CD4-positive, alpha-beta T cell treated with Interleukin-12 subunit alpha and Interleukin-12 subunit beta, for 1 hour (primary cell): ENCODE data around the gene CTSO.
"Not testable (repeated sequence)": the region's sequence is repeated elsewhere in the genome, so short reads cannot be mapped to it uniquely, and the experiment has no call there.

ENCODE experiments used
- DNase-seq: peaks from one replicate; pipeline ENCODE4 v3.0.0-alpha.2; 2020

The CTSO gene

DNA sequence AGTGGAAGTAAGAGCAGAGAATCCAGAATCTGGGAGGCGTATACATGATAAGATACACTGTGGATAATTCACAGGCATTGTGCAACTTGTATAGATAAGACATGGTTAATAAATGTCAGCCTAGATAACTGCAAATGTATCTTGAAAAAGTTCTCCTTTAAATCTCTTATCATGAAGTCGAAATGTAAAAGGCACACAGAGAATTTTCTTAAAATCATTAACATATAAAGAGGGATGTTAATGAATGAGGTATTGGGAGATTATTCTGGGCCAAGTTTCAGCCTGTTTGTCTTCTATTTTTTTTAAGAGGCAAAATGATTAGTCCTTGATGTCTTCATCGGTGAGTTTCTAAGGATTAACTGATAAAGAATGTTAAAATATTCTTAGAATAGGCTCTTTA is 49.3 kb downstream of the CTSO start:
- no peak for DNase-seq

- no peak for DNase-seq
Measured at GRCh38 chr4:155903453-155903852, 50.2 kb downstream of the CTSO start, which contains the start of gene TDO2. TDO2 (plus strand) TSS chr4:155903696; CDS start chr4:155903759, 63 bp downstream.

GRCh38 chr4:155901013-155901412 is 52.7 kb downstream of the CTSO start:
- no peak for DNase-seq

DNA sequence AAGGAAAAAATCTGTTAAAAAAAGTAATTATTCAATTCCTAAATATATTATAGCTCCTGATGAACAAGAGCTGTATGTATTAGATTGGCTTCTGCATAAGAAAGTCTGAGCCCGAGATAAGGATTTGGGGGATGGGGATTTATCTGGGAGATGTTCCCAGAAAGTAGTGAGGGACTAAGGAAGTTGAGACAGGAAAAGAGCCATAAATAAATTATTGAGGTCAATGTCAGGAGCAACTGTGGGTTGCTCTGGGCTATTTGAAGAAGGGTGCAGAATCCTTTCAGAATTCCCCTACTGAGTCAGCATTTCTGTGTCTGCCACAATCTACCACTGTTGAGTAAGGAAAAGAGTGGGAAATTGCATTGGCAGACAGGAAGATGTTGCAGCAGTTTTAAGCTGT is 53.3 kb downstream of the CTSO start:
- no peak for DNase-seq

DNA sequence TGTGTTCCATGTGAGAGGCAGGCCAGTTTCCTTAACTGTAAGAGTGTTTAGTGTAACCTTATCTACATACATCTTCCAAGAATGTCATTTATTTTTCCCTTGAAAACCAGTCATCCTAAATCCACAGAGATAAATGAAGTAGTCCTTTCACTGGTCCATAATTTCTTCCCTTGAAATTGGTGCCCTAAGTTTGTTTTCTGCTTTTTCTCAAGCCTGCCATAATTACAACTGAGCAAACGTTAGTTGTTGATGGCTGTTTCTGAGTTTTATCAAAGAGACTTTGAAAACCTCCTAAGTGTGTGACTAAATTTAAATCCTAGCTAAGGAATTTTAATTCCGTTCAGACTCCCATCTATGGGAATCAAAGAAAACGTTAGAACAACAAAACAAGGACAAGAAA is 53.8 kb downstream of the CTSO start:
- DNase-seq = no peak

- DNase-seq = not testable (repeated sequence)
Measured at GRCh38 chr4:155898371-155898770, 55.3 kb downstream of the CTSO start.

DNA sequence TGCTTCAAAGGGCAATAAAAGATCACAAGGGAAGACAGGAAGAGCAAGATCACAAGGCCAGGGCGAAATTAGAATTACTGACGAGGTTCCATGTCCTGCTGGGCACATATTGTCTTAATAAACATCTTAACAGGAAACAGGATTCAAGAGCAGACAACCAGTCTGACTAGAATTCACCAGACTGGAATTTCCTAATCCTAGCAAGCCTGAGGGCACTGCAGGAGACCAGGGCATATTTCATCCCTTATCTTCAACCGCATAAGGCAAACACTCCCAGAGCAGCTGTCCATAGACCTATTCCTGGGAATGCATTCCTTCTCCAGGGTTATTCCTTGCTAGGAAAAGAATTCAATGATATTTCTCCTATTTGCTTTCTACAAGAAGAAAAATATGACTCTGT is 62.6 kb downstream of the CTSO start:
- DNase-seq = no peak

DNA sequence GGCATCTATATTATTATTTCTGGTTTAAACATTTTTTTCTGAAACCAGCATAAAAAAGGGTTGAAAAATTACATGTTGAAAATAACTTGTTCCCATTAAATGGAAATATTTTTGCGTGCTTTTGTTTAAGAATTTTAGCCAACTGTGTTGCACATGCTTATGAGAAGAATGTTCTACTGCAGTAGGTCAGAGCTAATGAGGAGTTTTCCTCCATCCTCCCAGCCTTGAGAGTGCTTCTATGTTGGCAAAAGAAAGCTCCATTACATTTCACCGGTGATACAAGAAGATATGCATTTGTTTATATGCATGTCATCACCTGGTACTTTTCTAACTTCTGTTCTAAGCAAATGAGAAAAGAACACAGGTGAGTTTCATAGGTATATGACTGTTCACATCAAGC is 63.7 kb downstream of the CTSO start:
- DNase-seq = no peak

- no peak for DNase-seq
Measured at GRCh38 chr4:155889031-155889793, 64.5 kb downstream of the CTSO start.

GRCh38 chr4:155887847-155888570 is 65.7 kb downstream of the CTSO start:
- DNase-seq = no peak

DNA sequence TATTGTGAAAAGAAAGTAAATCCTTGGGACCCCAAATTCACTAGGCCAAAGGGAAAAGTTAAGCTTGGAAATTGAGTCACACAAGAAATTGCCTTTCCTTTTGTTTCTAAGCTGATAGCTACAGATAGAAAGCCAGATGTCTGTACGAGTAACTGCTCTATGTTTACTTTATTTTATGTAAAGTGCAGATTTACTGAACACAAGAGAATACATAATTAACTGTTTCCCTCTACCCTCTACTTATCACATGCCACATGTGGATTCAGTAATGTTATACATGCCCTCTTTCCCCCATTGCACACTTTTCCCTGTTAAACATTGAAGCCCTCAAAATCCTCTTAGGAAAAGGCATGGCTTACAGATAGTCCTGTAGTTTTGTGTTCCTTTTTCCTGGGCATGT is 66.6 kb downstream of the CTSO start:
- no peak for DNase-seq

DNA sequence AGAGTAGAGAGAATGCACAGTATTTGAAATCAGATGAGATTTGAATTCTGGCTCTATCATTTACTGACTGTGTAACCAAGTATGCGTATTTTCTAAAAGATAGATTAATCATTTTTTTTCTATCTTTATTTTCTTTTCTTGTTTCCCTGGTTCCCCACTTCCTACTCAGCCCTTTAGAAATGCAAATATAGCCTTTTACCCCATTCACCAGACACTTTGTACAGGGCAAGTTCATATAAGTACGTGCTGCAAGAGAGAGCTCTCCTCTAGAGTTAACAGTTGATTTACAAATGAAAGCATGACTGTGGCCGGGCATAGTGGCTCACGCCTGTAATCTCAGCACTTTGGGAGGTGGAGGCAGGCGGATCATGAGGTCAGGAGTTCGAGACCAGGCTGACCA is 68.0 kb downstream of the CTSO start:
- DNase-seq = no peak

DNA sequence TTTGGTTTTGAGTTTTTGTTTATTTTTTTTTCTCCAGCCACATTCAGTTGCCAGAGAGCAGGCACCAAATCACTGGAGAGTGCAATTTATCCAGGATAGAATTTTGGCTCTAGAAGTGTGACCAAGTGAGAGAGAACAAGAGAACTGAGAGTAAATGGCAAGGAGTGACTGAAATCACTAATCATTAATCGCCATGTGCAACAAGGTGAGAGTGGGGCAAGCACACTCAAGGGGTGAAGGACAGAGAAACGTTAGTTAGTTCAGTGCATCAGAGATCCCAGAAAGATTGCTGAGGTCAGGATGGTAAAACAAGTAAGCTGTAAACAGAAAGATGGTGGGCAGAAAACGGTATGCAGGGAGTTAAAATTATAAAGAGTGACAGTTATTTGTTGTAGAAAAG is 69.8 kb downstream of the CTSO start:
- no peak for DNase-seq

GRCh38 chr4:155881555-155881954 is 72.1 kb downstream of the CTSO start:
- no peak for DNase-seq

DNA sequence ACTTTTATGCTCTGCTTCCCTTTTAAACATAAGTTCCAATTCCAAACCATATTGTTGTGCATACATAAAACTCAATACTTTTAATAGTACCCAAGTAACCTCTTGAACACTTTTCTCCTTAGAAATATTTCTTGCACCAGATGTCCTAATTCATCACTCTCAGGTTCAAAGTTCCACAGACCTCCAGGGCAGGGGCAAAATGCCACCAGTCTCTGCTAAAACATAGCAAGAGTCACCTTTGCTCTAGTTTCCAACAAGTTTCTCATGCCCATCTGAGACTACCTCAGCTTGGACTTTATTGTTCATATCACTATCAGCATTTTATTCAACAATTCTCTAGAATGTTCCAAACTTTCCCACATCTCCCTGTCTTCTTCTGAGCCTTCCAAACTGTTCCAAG is 73.9 kb downstream of the CTSO start:
- no peak for DNase-seq

- DNase-seq = no peak
Measured at GRCh38 chr4:155878611-155879010, 75.1 kb downstream of the CTSO start.

- no peak for DNase-seq
Measured at GRCh38 chr4:155877971-155878370, 75.7 kb downstream of the CTSO start.

- DNase-seq = no peak
Measured at GRCh38 chr4:155875878-155876277, 77.8 kb downstream of the CTSO start.
